IPS DF 19.7 (cell line): ENCODE results near the gene ANKRD44.

Experiments used
- DNase-seq: peaks from one replicate; pipeline ENCODE4 v3.0.0-alpha.2; 2013; ENCODE audit warnings: low read depth, low spot score

Gene ANKRD44

DNA sequence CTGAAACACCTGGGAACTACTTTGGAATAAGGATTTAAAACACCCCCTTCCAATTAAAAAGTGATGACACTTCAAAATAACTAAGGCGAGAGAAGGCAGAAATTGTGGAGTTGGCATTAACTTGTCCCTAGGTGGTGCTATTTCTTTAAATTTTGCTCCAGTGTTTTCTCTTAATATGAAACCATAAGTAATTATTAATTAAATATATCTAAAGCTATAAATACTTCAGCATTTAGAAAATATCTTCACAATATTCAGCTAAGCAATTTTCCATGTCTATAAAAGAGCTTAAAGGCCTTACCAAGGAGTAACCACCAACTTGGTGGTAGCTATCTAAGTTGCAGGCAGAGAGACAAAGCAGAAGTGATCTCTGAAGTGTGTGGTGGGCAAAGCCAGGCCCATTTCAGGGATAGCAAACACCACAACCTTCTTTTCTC is 197.3 kb downstream of the ANKRD44 start:
- DNase-seq: no peak

GRCh38 chr2:197109326-197109725 is 201.3 kb downstream of the ANKRD44 start:
- DNase-seq: no peak

DNA sequence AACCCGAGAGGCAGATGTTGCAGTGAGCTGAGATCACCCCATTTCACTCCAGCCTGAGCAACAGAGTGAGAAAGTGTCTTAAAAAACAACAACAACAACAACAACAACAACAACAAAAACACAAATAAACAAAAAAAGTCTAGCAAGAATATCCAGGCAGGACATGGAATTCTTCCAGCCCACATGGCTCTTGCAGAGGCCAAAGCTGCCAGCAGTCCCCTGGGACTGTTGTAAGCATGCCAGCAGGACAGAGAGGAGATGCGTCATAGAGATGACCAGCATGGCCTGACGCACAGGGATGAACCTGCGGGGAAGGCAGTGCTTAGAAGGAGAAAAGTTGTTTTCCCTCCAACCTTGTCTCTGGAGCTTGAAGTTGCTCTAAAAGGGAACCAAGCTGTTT is 201.8 kb downstream of the ANKRD44 start:
- no peak for DNase-seq

DNA sequence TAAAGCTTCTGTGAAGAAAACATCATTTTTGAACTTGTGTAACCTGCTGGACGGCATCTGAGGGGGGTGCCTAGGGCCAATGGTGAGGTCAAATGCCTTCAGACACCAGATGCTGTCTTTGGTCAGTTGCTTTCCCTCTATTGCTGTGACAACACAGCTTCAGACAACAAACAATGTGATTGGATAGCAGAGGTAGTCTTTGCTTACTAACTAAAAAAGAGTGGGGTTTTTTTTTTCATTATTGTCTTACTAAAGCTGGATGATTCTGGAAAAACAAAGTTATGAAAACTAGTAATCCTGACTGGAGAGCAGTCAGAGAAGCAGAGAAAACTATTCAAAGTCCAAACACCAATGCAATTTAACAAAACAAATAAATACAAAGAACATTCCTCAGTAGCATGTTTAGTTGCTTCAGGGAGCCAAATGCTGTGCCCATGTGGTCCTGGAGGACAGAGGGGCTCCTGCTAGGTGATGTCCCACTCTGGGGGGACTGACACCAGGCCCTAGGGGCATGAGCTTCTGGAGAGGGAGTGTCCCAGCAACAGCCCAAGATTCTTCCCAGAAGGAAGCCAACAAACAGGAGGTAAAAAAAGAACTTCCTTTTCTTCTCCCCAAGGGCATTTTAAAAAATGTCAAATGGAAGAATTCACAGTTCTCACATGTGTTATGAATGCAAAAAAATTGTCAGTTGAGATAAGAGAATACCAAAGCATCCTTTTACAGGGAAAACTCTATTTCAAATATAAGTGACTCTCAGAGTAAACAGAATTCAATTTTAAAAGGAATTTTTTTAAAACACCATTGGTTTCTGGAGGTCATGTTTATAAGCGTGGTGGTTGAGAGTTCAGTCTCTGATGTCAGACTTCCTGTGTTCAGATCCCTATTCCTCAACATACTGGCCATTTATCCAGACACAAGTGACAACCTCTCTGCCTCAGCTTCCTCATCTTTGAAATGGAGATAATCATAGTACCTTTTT is 203.0 kb downstream of the ANKRD44 start:
- no peak for DNase-seq

- no peak for DNase-seq
These were observed 207.2 kb downstream of the ANKRD44 start for GRCh38 chr2:197103363-197103762.

GRCh38 chr2:197102231-197102630 is 208.3 kb downstream of the ANKRD44 start:
- DNase-seq: no peak

GRCh38 chr2:197101519-197101918 is 209.1 kb downstream of the ANKRD44 start:
- no peak for DNase-seq

DNA sequence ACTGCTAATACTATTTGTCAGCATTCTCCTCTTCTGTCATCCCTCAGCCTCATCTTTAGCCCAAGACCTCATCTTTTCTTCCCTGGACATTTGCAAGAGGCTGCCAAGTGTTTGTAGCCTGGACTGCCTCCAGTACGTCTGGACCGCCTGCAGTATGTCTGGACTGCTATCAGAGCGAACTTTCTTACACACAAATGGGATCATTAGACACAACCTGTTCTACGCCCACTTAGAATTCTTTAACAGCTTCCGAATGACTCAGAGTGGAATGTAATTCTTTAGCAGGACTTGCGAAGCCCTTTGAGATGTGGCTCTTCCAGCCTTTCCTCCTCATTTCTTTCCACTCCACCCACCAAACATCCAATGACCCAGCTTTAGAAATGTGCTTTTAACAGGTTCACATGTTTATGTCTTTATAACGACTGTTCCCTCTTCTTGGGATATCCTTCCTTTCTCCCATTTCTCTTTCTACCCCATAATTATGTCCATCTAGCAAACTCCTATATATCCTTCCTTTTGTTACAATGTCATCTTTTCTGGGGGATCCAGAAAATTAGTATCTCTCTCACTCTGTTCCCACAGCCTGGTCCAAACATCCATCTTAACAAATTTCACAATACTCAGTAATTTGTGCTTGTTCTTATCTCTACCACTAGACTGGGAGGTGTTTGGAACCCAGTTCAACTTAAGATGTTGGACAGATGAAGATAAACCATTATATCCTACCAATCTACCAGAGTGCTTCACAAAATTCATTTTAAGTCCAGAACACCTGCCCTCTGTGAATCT is 212.8 kb downstream of the ANKRD44 start:
- no peak for DNase-seq

- DNase-seq: no peak
These were observed 213.9 kb downstream of the ANKRD44 start for GRCh38 chr2:197096649-197097048.

DNA sequence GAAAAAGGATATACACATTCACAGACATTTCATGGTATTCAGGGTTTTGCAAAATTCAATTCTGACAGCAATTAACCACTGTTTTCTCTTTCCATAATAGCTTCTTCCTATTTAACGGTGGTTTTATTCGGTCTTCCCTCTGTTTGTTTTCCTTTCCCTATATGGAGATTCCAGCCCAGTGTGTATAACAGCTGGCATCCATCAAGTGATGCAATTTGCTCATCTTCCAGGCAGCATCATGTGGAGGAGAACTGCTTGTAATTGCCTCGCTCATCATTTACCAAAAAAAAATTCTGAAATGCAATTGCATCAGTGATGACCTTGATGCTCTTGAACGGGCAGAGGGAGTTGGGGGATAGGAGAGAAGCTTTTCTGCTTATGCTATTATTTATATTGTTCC is 218.1 kb downstream of the ANKRD44 start:
- no peak for DNase-seq

DNA sequence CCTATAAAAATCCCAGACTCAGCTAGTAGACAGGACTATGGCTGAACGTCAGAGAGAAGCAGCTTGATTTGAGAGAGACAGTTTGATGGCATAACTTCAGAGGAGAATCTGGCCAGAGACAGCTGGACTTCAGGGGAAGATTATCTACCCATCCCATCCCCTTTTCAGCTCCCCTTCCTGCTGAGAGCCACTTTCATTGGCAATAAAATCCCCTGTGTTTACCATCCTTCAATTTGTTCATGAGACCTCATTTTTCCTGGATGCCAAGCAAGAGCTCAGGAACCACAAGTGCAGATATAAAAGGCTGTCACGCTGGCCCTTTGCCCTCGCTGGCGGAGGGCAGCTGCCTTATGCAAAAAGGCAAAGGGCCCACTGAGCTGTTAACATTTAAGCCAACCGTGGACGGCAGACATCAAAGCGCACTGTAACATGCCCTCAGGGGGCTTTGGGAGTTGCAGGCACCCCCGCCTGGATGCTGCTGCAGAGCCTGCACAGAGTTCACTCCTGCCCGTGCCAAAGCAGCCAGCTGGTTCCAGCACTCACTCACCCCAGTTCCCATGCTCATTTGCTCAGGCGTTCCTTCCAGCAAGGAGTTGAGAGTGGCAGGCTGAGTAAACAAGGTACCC is 219.7 kb downstream of the ANKRD44 start:
- no peak for DNase-seq

- DNase-seq: no peak
These were observed 220.9 kb downstream of the ANKRD44 start for GRCh38 chr2:197089655-197090054.

DNA sequence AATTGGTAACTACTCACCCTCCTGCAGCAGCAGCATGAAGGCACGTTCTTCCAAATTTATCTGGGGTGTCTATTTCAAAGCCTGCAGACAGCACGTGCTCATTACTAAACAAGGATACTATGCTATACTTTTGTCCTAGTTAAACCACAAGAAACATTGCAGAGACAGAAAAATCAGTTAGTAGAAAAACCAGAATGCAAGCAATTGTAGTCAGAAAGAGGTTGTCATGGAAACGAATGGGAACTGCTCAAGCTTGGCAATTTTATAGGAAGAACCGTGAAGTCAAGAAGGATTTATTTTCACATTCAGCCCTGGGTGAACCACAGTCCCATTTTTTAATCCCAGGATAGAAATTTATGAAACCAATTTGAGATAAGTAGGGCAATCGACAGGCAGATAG is 221.9 kb downstream of the ANKRD44 start:
- DNase-seq: no peak

DNA sequence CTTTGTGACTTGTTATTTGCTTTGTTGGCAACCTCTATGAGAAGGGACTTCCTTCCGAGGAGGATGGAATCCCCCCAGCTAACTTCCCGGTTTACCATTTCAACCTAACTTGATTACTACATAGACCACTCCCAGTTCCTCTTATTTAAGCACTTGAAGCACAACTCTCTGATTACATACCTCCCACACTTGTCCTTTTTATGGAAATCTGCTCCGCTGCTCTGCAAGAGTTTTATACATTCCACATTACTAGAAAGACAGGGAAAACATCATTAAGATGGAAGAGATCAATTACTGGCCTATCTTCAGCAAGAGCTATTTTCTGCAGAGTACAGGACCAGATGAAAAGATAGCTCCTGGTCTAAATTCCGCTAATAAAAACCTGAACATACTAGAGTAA is 224.1 kb downstream of the ANKRD44 start:
- no peak for DNase-seq

GRCh38 chr2:197085665-197086064 is 224.9 kb downstream of the ANKRD44 start:
- no peak for DNase-seq

GRCh38 chr2:197081294-197081693 is 229.3 kb downstream of the ANKRD44 start:
- DNase-seq: no peak

DNA sequence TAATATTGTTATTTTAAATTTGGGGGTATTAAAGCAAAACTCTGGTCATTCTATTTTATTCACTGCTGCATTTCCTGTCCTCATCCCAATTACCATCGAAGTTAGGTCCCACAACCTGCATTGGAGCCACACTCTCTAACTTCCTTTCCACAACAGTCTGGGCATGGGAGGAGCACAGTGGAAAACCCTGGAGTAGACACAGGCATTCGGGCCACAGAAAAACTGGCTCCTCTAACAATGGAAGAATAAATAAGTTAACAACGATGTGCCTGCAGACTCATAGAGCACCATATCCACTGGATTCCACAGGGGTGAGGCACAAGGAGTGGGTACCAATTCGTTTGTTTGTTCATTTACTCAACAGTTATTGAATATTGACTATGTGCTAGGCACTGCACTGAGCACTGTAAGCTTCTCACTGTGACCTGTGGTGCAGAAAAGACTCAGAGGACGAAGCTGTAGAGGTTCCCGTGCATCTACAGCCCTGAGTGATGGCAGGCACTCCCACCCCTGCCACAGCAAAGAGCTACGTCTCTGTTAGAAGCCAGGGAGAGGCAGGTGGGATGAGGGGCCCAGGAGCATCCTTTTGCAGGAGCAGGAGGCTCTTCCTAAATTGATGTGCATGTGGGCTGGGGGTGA is 229.9 kb downstream of the ANKRD44 start:
- DNase-seq: no peak

- no peak for DNase-seq
These were observed 230.6 kb downstream of the ANKRD44 start for GRCh38 chr2:197079832-197080555.

GRCh38 chr2:197079414-197079813 is 231.2 kb downstream of the ANKRD44 start:
- no peak for DNase-seq

DNA sequence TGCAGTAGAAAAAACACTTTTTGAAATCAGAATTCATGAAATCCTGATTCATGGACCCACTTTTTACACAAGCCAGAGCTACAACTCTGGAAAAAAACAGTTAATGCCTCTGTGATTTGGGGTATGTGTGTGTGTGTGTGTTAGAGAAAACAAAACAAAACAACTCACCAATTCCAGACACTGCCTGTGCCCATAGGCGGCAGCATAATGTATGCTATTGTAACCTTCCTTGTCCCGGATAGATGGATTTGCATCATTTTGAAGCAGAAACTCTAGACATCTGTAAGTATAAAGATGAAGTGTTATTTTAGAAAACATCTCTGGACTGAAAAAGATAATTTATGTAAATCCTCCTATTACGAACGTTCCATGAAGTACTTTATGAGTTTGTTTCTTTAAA is 232.0 kb downstream of the ANKRD44 start:
- DNase-seq: no peak

- DNase-seq: no peak
These were observed 233.2 kb downstream of the ANKRD44 start for GRCh38 chr2:197077336-197077735.
